GM23248 (cell line): Measurements from ENCODE around the gene GIT1.

ENCODE experiments used
- EZH2 ChIP-seq: fragments of 200-600 bp; sonication (generic); IDR thresholded peaks from 2 replicates; pipeline ENCODE4 v1.6.1; 2018; ENCODE audit warnings: antibody characterized with exemption, mild to moderate bottlenecking; ENCODE audit not compliant: insufficient read depth, poor library complexity, severe bottlenecking
- EZH2phosphoT487 ChIP-seq: fragments of 200-600 bp; sonication (generic); IDR thresholded peaks from 2 replicates; pipeline ENCODE4 v1.6.1; 2018; ENCODE audit warnings: antibody characterized with exemption, moderate library complexity, mild to moderate bottlenecking, low read depth; ENCODE audit not compliant: insufficient read depth

GRCh38 chr17:29607557-29608195 is 18.2 kb upstream of the GIT1 start:
- TF ChIP-seq EZH2phosphoT487 (no peak), EZH2 (no peak)
